Colon (tissue), 2 donors: ENCODE data around the gene MEI1.
"Not testable (repeated sequence)": the region's sequence is repeated elsewhere in the genome, so short reads cannot be mapped to it uniquely, and the experiment has no call there.

ENCODE experiments used
- FAIRE-seq: peaks from 2 replicates; lab custom pipeline; 2012; peaks lifted over from hg19 to GRCh38; lab: Jason Lieb, UNC
- donor health status: control.
- donor health status: control.

The MEI1 gene

GRCh38 chr22:41699264-41700107, at the start of gene MEI1:
MEI1 (plus strand) TSS chr22:41699503; CDS start chr22:41699539, 36 bp downstream.
- no peak for FAIRE-seq

- no peak for FAIRE-seq
These were observed 49.1 kb upstream of the MEI1 start for GRCh38 chr22:41650229-41650628.

GRCh38 chr22:41650821-41651220, 48.5 kb upstream of the MEI1 start:
- no peak for FAIRE-seq

GRCh38 chr22:41654322-41654721, 45.0 kb upstream of the MEI1 start:
- FAIRE-seq: no peak

GRCh38 chr22:41656556-41656955, 42.7 kb upstream of the MEI1 start:
- FAIRE-seq: no peak

GRCh38 chr22:41657709-41658108, 41.6 kb upstream of the MEI1 start:
- no peak for FAIRE-seq

- FAIRE-seq: no peak
These were observed 40.4 kb upstream of the MEI1 start for GRCh38 chr22:41658869-41659268.

- no peak for FAIRE-seq
These were observed 39.4 kb upstream of the MEI1 start for GRCh38 chr22:41659941-41660340.

- FAIRE-seq: no peak
These were observed 38.9 kb upstream of the MEI1 start for GRCh38 chr22:41660416-41660815.

- no peak for FAIRE-seq
These were observed 38.2 kb upstream of the MEI1 start for GRCh38 chr22:41661088-41661487.

GRCh38 chr22:41661713-41662112, 37.6 kb upstream of the MEI1 start:
- no peak for FAIRE-seq

- FAIRE-seq: not testable (repeated sequence)
These were observed 35.7 kb upstream of the MEI1 start for GRCh38 chr22:41663594-41663993.

- no peak for FAIRE-seq
These were observed 34.8 kb upstream of the MEI1 start for GRCh38 chr22:41664490-41664889.

GRCh38 chr22:41664951-41665350, 34.4 kb upstream of the MEI1 start:
- FAIRE-seq: no peak

- FAIRE-seq: no peak
These were observed 30.1 kb upstream of the MEI1 start for GRCh38 chr22:41668971-41669911.

GRCh38 chr22:41672096-41672495, 27.2 kb upstream of the MEI1 start:
- not testable (repeated sequence) for FAIRE-seq

GRCh38 chr22:41672780-41673509, 26.4 kb upstream of the MEI1 start:
- no peak for FAIRE-seq

- FAIRE-seq: no peak
These were observed 24.4 kb upstream of the MEI1 start for GRCh38 chr22:41674846-41675340.

GRCh38 chr22:41676134-41676533, 23.2 kb upstream of the MEI1 start:
- no peak for FAIRE-seq

- FAIRE-seq: no peak
These were observed 17.7 kb upstream of the MEI1 start for GRCh38 chr22:41681616-41682015.

- FAIRE-seq: no peak
These were observed 17.1 kb upstream of the MEI1 start for GRCh38 chr22:41682033-41682807.
